Astrocyte of the spinal cord (primary cell): ENCODE data around the gene BOLL.
"Not testable (repeated sequence)": the region's sequence is repeated elsewhere in the genome, so short reads cannot be mapped to it uniquely, and the experiment has no call there.

ENCODE experiments used
- DNase-seq: peaks from one replicate; pipeline ENCODE4 v3.0.0; 2011; ENCODE audit warnings: low read depth, low spot score
- H3K4me3 ChIP-seq: 2 replicates; pipeline ENCODE4 v1.5.1; 2011; ENCODE audit warnings: low read depth, mild to moderate bottlenecking, low read length, moderate library complexity
- in situ Hi-C: cut with HindIII; loops from 2 replicates; pipeline ENCODE4 v1.10.0; 2017; ENCODE audit warnings: low sequenced_read_pairs
- TF ChIP-seq, protein P1 (sequence below): IDR thresholded peaks from 2 replicates; pipeline ENCODE4 v1.5.1; 2012; ENCODE audit warnings: low read depth, mild to moderate bottlenecking, low read length, inconsistent platforms

BOLL gene

GRCh38 chr2:197695206-197695605 is 89.9 kb downstream of the BOLL start:
- H3K4me3 ChIP-seq, DNase-seq, in situ Hi-C loops: not testable (repeated sequence)

- in situ Hi-C loops: no loop called here
- no peak overlapping the region for H3K4me3 ChIP-seq
- DNase-seq: peak; percentile 30
- TF ChIP-seq, protein P1, sequence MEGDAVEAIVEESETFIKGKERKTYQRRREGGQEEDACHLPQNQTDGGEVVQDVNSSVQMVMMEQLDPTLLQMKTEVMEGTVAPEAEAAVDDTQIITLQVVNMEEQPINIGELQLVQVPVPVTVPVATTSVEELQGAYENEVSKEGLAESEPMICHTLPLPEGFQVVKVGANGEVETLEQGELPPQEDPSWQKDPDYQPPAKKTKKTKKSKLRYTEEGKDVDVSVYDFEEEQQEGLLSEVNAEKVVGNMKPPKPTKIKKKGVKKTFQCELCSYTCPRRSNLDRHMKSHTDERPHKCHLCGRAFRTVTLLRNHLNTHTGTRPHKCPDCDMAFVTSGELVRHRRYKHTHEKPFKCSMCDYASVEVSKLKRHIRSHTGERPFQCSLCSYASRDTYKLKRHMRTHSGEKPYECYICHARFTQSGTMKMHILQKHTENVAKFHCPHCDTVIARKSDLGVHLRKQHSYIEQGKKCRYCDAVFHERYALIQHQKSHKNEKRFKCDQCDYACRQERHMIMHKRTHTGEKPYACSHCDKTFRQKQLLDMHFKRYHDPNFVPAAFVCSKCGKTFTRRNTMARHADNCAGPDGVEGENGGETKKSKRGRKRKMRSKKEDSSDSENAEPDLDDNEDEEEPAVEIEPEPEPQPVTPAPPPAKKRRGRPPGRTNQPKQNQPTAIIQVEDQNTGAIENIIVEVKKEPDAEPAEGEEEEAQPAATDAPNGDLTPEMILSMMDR: no peak
Measured at GRCh38 chr2:197677483-197677882, 107.6 kb downstream of the BOLL start.

DNA sequence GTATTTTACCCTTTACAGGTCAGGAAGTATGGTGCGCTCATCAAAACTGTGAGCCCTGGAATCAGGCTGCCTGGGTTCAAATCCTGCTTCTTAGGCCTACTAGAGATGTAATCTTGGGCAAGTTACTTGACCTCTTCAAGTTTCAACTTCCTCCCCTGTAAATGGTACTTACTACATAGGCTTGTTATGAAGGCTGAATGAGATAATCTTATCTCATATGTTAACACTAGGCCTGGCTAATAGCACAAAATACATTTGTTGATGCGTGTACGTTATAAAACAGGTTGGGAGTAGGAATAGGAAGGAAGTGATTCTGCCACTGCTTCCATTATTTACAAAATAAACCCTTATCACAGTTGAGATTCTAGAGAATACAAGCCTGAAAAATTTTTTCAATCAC is 108.1 kb downstream of the BOLL start:
- no peak for DNase-seq
- TF ChIP-seq, protein P1: no peak
- in situ Hi-C loops: no loop called here
- H3K4me3 ChIP-seq: no peak overlapping the region
